ENCODE measurements around the gene GMFB. TPM values are rescaled to one million over a fixed set of nuclear protein-coding genes. Genes with fewer than 3 reads are reported as not detected.
"Not testable (repeated sequence)": the region's sequence is repeated elsewhere in the genome, so short reads cannot be mapped to it uniquely, and the experiment has no call there.

Gene GMFB
- total and polyA plus RNA-seq, 10 of the 15 experiments (the other 5 are each of a cell fraction or from before 2014, with no cell fraction given) = 29.3 to 71.0 (median 50.8) TPM

DNA sequence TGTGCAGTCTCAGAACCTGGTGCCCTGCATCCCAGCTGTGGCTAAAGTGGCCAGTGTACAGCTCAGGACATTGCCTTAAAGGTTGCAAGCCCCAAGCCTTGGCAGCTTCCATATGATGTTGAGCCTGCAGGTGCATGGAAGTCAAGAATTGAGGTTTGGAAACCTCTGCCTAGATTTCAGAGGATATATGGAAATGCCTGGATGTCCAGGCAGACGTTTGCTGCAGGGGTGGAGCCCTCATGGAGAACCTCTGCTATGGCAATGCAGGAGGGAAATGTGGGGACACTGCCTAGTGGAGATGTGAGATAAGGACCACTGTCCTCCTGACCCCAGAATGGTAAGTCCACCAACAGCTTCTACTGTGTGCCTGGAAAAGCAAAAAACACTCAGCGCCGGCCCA lies 29.7 kb downstream of the GMFB start:
- H3K4me3 ChIP-seq = no peak overlapping the region
- H3K4me2 ChIP-seq (ENCODE audit: control insufficient read depth, insufficient read depth) = no peak overlapping the region
- H2AFZ ChIP-seq (ENCODE audit: control insufficient read depth, low read depth, low read length) = no peak overlapping the region
- H3K36me3 ChIP-seq (ENCODE audit: control insufficient read depth in 2 of 2, insufficient read depth in 2 of 2, low read length in 1 of 2) = no peaks in the 10 kb centered on the region
- ChIA-PET SMC1A (ENCODE audit: uncharacterized antibody, unreplicated experiment) (no interaction called here), CTCF (no interaction called here), POLR2A (interaction anchor here (1.1 kb wide), 1 partner anchor 26 kb away, joined by 3 read pairs; no protein-coding TSS in a partner anchor), RAD21 (ENCODE audit: unreplicated experiment) (no interaction called here)
- no peak for TF ChIP-seq SMAD1 (IDR thresholded peaks at IDR 0.05; ENCODE audit: low read depth, partially characterized antibody)
- no peak for TF ChIP-seq RB1 (IDR thresholded peaks at IDR 0.05; ENCODE audit: borderline replicate concordance)
- TF ChIP-seq CREB1 (IDR thresholded peaks at IDR 0.05; ENCODE audit: low read depth) = no peak
- TF ChIP-seq JUND (IDR thresholded peaks at IDR 0.05; ENCODE audit: low read depth, low read length) = no peak
- TF ChIP-seq, protein P1, sequence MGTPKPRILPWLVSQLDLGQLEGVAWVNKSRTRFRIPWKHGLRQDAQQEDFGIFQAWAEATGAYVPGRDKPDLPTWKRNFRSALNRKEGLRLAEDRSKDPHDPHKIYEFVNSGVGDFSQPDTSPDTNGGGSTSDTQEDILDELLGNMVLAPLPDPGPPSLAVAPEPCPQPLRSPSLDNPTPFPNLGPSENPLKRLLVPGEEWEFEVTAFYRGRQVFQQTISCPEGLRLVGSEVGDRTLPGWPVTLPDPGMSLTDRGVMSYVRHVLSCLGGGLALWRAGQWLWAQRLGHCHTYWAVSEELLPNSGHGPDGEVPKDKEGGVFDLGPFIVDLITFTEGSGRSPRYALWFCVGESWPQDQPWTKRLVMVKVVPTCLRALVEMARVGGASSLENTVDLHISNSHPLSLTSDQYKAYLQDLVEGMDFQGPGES (IDR thresholded peaks at IDR 0.05) = no peak
- TF ChIP-seq, protein P2, sequence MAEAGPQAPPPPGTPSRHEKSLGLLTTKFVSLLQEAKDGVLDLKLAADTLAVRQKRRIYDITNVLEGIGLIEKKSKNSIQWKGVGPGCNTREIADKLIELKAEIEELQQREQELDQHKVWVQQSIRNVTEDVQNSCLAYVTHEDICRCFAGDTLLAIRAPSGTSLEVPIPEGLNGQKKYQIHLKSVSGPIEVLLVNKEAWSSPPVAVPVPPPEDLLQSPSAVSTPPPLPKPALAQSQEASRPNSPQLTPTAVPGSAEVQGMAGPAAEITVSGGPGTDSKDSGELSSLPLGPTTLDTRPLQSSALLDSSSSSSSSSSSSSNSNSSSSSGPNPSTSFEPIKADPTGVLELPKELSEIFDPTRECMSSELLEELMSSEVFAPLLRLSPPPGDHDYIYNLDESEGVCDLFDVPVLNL (IDR thresholded peaks at IDR 0.05; ENCODE audit: low read depth, low read length) = no peak
- no peak for TF ChIP-seq EGR1 (IDR thresholded peaks at IDR 0.05; ENCODE audit: borderline replicate concordance in 1 of 2, low read depth in 2 of 2, low read length in 2 of 2)
- TF ChIP-seq ZNF217 (IDR thresholded peaks at IDR 0.05) = no peak
- no peak for TF ChIP-seq ELK1 (IDR thresholded peaks at IDR 0.05; ENCODE audit: low read depth, low read length)
- TF ChIP-seq POU2F2 (IDR thresholded peaks at IDR 0.05; ENCODE audit: borderline replicate concordance, low read depth, low read length) = no peak
- TF ChIP-seq ZNF622 (IDR thresholded peaks at IDR 0.05) = no peak
- TF ChIP-seq DPF2 (IDR thresholded peaks at IDR 0.05) = no peak
- TF ChIP-seq STAT3 (IDR thresholded peaks at IDR 0.05; ENCODE audit: low read depth, low read length) = no peak
- TF ChIP-seq EP300 (IDR thresholded peaks at IDR 0.05; ENCODE audit: borderline replicate concordance in 1 of 2, control insufficient read depth in 1 of 2, low read depth in 2 of 2, low read length in 2 of 2) = no peak
- no peak for TF ChIP-seq POLR2AphosphoS5 (IDR thresholded peaks at IDR 0.05; ENCODE audit: low read length)
- no peak for TF ChIP-seq ZNF274 (IDR thresholded peaks at IDR 0.05; ENCODE audit: insufficient read depth, insufficient read length)
- H3K4me1 ChIP-seq (ENCODE audit: control insufficient read depth, insufficient read depth, low read length) = no peaks in the 10 kb centered on the region
- H3K9me3 ChIP-seq (replicated peaks; ENCODE audit: control insufficient read depth, insufficient read depth, low read length) = peaks cover 11% of the 10 kb centered on the region; the same call in 2 of the 3 replicates
- in situ Hi-C loops (cut with MboI) (no loop called here), intact Hi-C loops (cut with micrococcal nuclease; ENCODE audit: unreplicated experiment) (no loop called here)
- WGBS (ENCODE audit: insufficient coverage, insufficient replicate concordance, low lambda C conversion rate, missing lambda C conversion rate) = 70% methylated on average over 3 of the region's 3 CpGs
- no peak for FAIRE-seq
- no TSS peak for BruUV-seq (replicated peaks)
- H3K9ac ChIP-seq (ENCODE audit: control insufficient read depth, insufficient read depth, low read length) = no peak overlapping the region
- no peaks in the 10 kb centered on the region for H3K79me2 ChIP-seq (ENCODE audit: control insufficient read depth, insufficient read depth, low read length)
- no peak overlapping the region for H3K27ac ChIP-seq (ENCODE audit: control insufficient read depth, insufficient read depth)
- no peak for DNase-seq (ENCODE audit: low read depth, low spot score)
- H3K27me3 ChIP-seq (replicated peaks in 1 of 2; ENCODE audit: control insufficient read depth in 2 of 2, insufficient read depth in 2 of 2, low read length in 1 of 2) = no peaks in the 10 kb centered on the region
- no peaks in the 10 kb centered on the region for H4K20me1 ChIP-seq (ENCODE audit: control insufficient read depth, insufficient read depth)
- no peak for ATAC-seq

DNA sequence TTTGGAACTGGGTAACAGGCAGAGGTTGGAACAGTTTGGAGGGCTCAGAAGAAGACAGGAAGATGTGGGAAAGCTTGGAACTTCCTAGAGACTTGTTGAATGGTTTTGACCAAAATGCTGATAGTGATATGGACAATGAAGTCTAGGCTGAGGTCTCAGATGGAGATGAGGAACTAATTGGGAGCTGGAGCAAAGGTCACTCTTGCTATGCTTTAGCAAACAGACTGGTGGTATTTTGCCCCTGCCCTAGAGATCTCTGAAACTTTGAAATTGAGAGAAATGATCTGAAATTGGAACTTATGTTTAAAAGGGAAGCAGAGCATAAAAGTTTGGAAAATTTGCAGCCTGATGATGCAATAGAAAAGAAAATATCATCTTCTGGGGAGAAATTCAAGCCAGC lies 30.2 kb downstream of the GMFB start:
- H3K9ac ChIP-seq (ENCODE audit: control insufficient read depth, insufficient read depth, low read length); RAD21 ChIA-PET (ENCODE audit: unreplicated experiment); H2AFZ ChIP-seq (ENCODE audit: control insufficient read depth, low read depth, low read length); H3K4me2 ChIP-seq (ENCODE audit: control insufficient read depth, insufficient read depth); intact Hi-C loops (cut with micrococcal nuclease; ENCODE audit: unreplicated experiment); BruUV-seq (replicated peaks); H3K4me1 ChIP-seq (ENCODE audit: control insufficient read depth, insufficient read depth, low read length); ATAC-seq; H3K27me3 ChIP-seq (replicated peaks in 1 of 2; ENCODE audit: control insufficient read depth in 2 of 2, insufficient read depth in 2 of 2, low read length in 1 of 2); CTCF ChIA-PET; H4K20me1 ChIP-seq (ENCODE audit: control insufficient read depth, insufficient read depth); H3K4me3 ChIP-seq; SMC1A ChIA-PET (ENCODE audit: uncharacterized antibody, unreplicated experiment); FAIRE-seq; H3K27ac ChIP-seq (ENCODE audit: control insufficient read depth, insufficient read depth); DNase-seq (ENCODE audit: low read depth, low spot score); in situ Hi-C loops (cut with MboI); H3K36me3 ChIP-seq (ENCODE audit: control insufficient read depth in 2 of 2, insufficient read depth in 2 of 2, low read length in 1 of 2); H3K79me2 ChIP-seq (ENCODE audit: control insufficient read depth, insufficient read depth, low read length); POLR2A ChIA-PET: not testable (repeated sequence)
- H3K9me3 ChIP-seq (replicated peaks; ENCODE audit: control insufficient read depth, insufficient read depth, low read length) = peaks cover 11% of the 10 kb centered on the region; the same call in 2 of the 3 replicates
